Measurements from ENCODE around the gene GALNT6. TPM values are rescaled to one million over a fixed set of nuclear protein-coding genes. Genes with fewer than 3 reads are reported as not detected.

GALNT6 gene
- polyA plus RNA-seq, 4 donors, result 8.4 to 45.2 (median 22.5) TPM

DNA sequence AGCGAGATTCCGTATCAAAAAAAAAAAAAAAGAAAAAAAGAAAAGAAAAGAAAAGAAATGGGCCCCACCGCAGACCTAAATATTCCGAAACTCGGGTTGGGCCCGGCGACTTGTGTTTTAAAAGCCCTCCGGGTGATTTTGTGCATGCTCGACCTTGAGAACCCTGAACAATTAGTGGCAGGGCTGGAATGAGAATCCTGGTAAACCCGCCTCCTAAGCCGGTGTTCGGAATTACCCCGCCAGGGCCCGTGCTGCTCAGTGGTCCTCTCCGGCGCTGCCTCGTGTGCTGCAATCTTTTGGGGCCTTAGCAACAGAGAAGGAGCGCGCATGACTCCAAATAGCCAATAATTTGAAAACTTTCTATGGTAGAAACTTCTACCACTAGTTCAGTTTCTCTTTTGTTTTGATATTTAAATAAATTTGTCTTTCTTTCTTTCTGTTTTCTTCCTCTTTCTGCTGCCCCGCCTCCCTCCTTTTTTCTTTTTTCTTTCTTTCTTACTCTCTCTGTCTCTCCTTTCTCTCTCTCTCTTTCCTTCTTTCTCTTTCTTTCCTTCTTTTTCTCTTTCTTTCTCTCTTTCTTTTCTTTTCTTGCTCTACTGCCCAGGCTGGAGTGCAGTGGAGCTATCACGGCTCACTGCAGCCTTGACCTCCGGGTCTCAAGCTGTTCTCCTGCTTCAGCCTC is 1.5 kb upstream of the GALNT6 start:
- WGBS, 3 donors, result 23 to 36% (median 25%) methylated on average over 20 to 22 of the region's 22 CpGs
- Histone ChIP-seq H3K27ac (ENCODE audit: low read depth in 1 of 3, low read length in 2 of 3) (peak overlapping the region; percentile 7 to 52 (median 46)), H3K4me1 (ENCODE audit: control insufficient read depth in 3 of 3, insufficient read depth in 2 of 3, low read depth in 1 of 3, low read length in 2 of 3) (peaks cover 10 to 55% (median 13%) of the 10 kb centered on the region in 3 donors), H3K27me3 (ENCODE audit: control insufficient read depth in 3 of 3, insufficient read depth in 3 of 3, low read length in 3 of 3) (no peaks in the 10 kb centered on the region), H3K9me3 (ENCODE audit: control insufficient read depth in 2 of 2, insufficient read depth in 1 of 2, low read depth in 1 of 2, low read length in 1 of 2) (no peaks in the 10 kb centered on the region), H3K36me3 (ENCODE audit: control insufficient read depth in 3 of 3, insufficient read depth in 2 of 3, low read depth in 1 of 3, low read length in 3 of 3) (peaks cover 0 to 16% (median 0%) of the 10 kb centered on the region in 3 donors), H3K4me3 (ENCODE audit: low read depth in 1 of 3, low read length in 3 of 3) (peak overlapping the region in 2 of 3 donors; percentile 79 to 90)
- FAIRE-seq, result no peak
- peak; percentile 46 to 47 for DNase-seq

GRCh38 chr12:51390891-51391282 is 319 bp downstream of the GALNT6 start:
- H3K36me3 ChIP-seq (ENCODE audit: control insufficient read depth in 3 of 3, insufficient read depth in 2 of 3, low read depth in 1 of 3, low read length in 3 of 3), result peaks cover 0 to 22% (median 0%) of the 10 kb centered on the region in 3 donors
- FAIRE-seq (no peak), DNase-seq (peak; percentile 40 to 64)
- peak overlapping the region; percentile 56 to 90 (median 79) for H3K4me3 ChIP-seq (ENCODE audit: low read depth in 1 of 3, low read length in 3 of 3)
- H3K27ac ChIP-seq (ENCODE audit: low read depth in 1 of 3, low read length in 2 of 3), result peak overlapping the region; percentile 38 to 90 (median 78)
- no peaks in the 10 kb centered on the region for H3K27me3 ChIP-seq (ENCODE audit: control insufficient read depth in 3 of 3, insufficient read depth in 3 of 3, low read length in 3 of 3)
- no peaks in the 10 kb centered on the region for H3K9me3 ChIP-seq (ENCODE audit: control insufficient read depth in 2 of 2, insufficient read depth in 1 of 2, low read depth in 1 of 2, low read length in 1 of 2)
- 6 to 17% (median 7%) methylated on average over 8 of the region's 8 CpGs for WGBS, 3 donors
- peaks cover 10 to 57% (median 13%) of the 10 kb centered on the region in 3 donors for H3K4me1 ChIP-seq (ENCODE audit: control insufficient read depth in 3 of 3, insufficient read depth in 2 of 3, low read depth in 1 of 3, low read length in 2 of 3)

GRCh38 chr12:51390457-51390856 is 749 bp downstream of the GALNT6 start:
- H3K4me3 ChIP-seq (ENCODE audit: low read depth in 1 of 3, low read length in 3 of 3), result peak overlapping the region in 2 of 3 donors; percentile 79 to 90
- H3K9me3 ChIP-seq (ENCODE audit: control insufficient read depth in 2 of 2, insufficient read depth in 1 of 2, low read depth in 1 of 2, low read length in 1 of 2), result no peaks in the 10 kb centered on the region
- DNase-seq (no peak), FAIRE-seq (no peak)
- peaks cover 0 to 22% (median 0%) of the 10 kb centered on the region in 3 donors for H3K36me3 ChIP-seq (ENCODE audit: control insufficient read depth in 3 of 3, insufficient read depth in 2 of 3, low read depth in 1 of 3, low read length in 3 of 3)
- peaks cover 6 to 55% (median 11%) of the 10 kb centered on the region in 3 donors for H3K4me1 ChIP-seq (ENCODE audit: control insufficient read depth in 3 of 3, insufficient read depth in 2 of 3, low read depth in 1 of 3, low read length in 2 of 3)
- WGBS, 3 donors, result 78 to 84% (median 81%) methylated on average over 6 of the region's 6 CpGs
- peak overlapping the region in 1 of 3 donors; percentile 90 for H3K27ac ChIP-seq (ENCODE audit: low read depth in 1 of 3, low read length in 2 of 3)
- H3K27me3 ChIP-seq (ENCODE audit: control insufficient read depth in 3 of 3, insufficient read depth in 3 of 3, low read length in 3 of 3), result no peaks in the 10 kb centered on the region

GRCh38 chr12:51389302-51389999 is 1.8 kb downstream of the GALNT6 start:
- WGBS, 3 donors, result 21 to 51% (median 21%) methylated on average over 2 of the region's 2 CpGs
- Histone ChIP-seq H3K36me3 (ENCODE audit: control insufficient read depth in 3 of 3, insufficient read depth in 2 of 3, low read depth in 1 of 3, low read length in 3 of 3) (peaks cover 0 to 27% (median 0%) of the 10 kb centered on the region in 3 donors), H3K4me3 (ENCODE audit: low read depth in 1 of 3, low read length in 3 of 3) (no peak overlapping the region), H3K27me3 (ENCODE audit: control insufficient read depth in 3 of 3, insufficient read depth in 3 of 3, low read length in 3 of 3) (no peaks in the 10 kb centered on the region), H3K27ac (ENCODE audit: low read depth in 1 of 3, low read length in 2 of 3) (peak overlapping the region in 1 of 3 donors; percentile 16), H3K9me3 (ENCODE audit: control insufficient read depth in 2 of 2, insufficient read depth in 1 of 2, low read depth in 1 of 2, low read length in 1 of 2) (no peaks in the 10 kb centered on the region), H3K4me1 (ENCODE audit: control insufficient read depth in 3 of 3, insufficient read depth in 2 of 3, low read depth in 1 of 3, low read length in 2 of 3) (peaks cover 3 to 48% (median 9%) of the 10 kb centered on the region in 3 donors)
- FAIRE-seq, result no peak
- peak in 1 of 2 donors; percentile 48 for DNase-seq

- no peak overlapping the region for H3K27ac ChIP-seq (ENCODE audit: low read depth in 1 of 3, low read length in 2 of 3)
- FAIRE-seq, result no peak
- 91 to 92% (median 91%) methylated on average over 5 of the region's 5 CpGs for WGBS, 3 donors
Measured at GRCh38 chr12:51388846-51389245, 2.4 kb downstream of the GALNT6 start.

GRCh38 chr12:51388069-51388799 is 3.0 kb downstream of the GALNT6 start:
- Histone ChIP-seq H3K27me3 (ENCODE audit: control insufficient read depth in 3 of 3, insufficient read depth in 3 of 3, low read length in 3 of 3) (no peaks in the 10 kb centered on the region), H3K4me1 (ENCODE audit: control insufficient read depth in 3 of 3, insufficient read depth in 2 of 3, low read depth in 1 of 3, low read length in 2 of 3) (peaks cover 0 to 36% (median 3%) of the 10 kb centered on the region in 3 donors), H3K4me3 (ENCODE audit: low read depth in 1 of 3, low read length in 3 of 3) (no peak overlapping the region), H3K27ac (ENCODE audit: low read depth in 1 of 3, low read length in 2 of 3) (no peak overlapping the region), H3K9me3 (ENCODE audit: control insufficient read depth in 2 of 2, insufficient read depth in 1 of 2, low read depth in 1 of 2, low read length in 1 of 2) (no peaks in the 10 kb centered on the region), H3K36me3 (ENCODE audit: control insufficient read depth in 3 of 3, insufficient read depth in 2 of 3, low read depth in 1 of 3, low read length in 3 of 3) (peaks cover 0 to 26% (median 2%) of the 10 kb centered on the region in 3 donors)
- DNase-seq (no peak), FAIRE-seq (no peak)
- 63 to 69% (median 69%) methylated on average over 10 of the region's 10 CpGs for WGBS, 3 donors

More at GRCh38 chr12:51388846-51389245, 2.4 kb downstream of the GALNT6 start:
- DNase-seq, result no peak
- peaks cover 0 to 27% (median 0%) of the 10 kb centered on the region in 3 donors for H3K36me3 ChIP-seq (ENCODE audit: control insufficient read depth in 3 of 3, insufficient read depth in 2 of 3, low read depth in 1 of 3, low read length in 3 of 3)
- H3K4me1 ChIP-seq (ENCODE audit: control insufficient read depth in 3 of 3, insufficient read depth in 2 of 3, low read depth in 1 of 3, low read length in 2 of 3), result peaks cover under 1 to 42% (median 5%) of the 10 kb centered on the region in 3 donors
- H3K4me3 ChIP-seq (ENCODE audit: low read depth in 1 of 3, low read length in 3 of 3), result no peak overlapping the region
- no peaks in the 10 kb centered on the region for H3K27me3 ChIP-seq (ENCODE audit: control insufficient read depth in 3 of 3, insufficient read depth in 3 of 3, low read length in 3 of 3)
- no peaks in the 10 kb centered on the region for H3K9me3 ChIP-seq (ENCODE audit: control insufficient read depth in 2 of 2, insufficient read depth in 1 of 2, low read depth in 1 of 2, low read length in 1 of 2)

GRCh38 chr12:51386351-51386750 is 4.9 kb downstream of the GALNT6 start:
- Histone ChIP-seq H3K27me3 (ENCODE audit: control insufficient read depth in 3 of 3, insufficient read depth in 3 of 3, low read length in 3 of 3) (no peaks in the 10 kb centered on the region), H3K4me3 (ENCODE audit: low read depth in 1 of 3, low read length in 3 of 3) (no peak overlapping the region), H3K9me3 (ENCODE audit: control insufficient read depth in 2 of 2, insufficient read depth in 1 of 2, low read depth in 1 of 2, low read length in 1 of 2) (no peaks in the 10 kb centered on the region), H3K36me3 (ENCODE audit: control insufficient read depth in 3 of 3, insufficient read depth in 2 of 3, low read depth in 1 of 3, low read length in 3 of 3) (peaks cover 0 to 35% (median 7%) of the 10 kb centered on the region in 3 donors), H3K4me1 (ENCODE audit: control insufficient read depth in 3 of 3, insufficient read depth in 2 of 3, low read depth in 1 of 3, low read length in 2 of 3) (peaks cover 0 to 35% (median 2%) of the 10 kb centered on the region in 3 donors), H3K27ac (ENCODE audit: low read depth in 1 of 3, low read length in 2 of 3) (peak overlapping the region in 1 of 3 donors; percentile 51)
- no peak for FAIRE-seq
- 63 to 78% (median 72%) methylated on average over 4 of the region's 4 CpGs for WGBS, 3 donors
- no peak for DNase-seq
